Activated T-helper 9 cell treated with anti-CD3 and anti-CD28 coated beads, Interleukin-2, amount 50 U/mL, for 16 hours (primary cell): ENCODE measurements around the gene IFI27.

Experiments used
- DNase-seq: peaks from one replicate; pipeline ENCODE4 v3.0.0-alpha.2; 2020; ENCODE audit warnings: low read depth

IFI27 gene

DNA sequence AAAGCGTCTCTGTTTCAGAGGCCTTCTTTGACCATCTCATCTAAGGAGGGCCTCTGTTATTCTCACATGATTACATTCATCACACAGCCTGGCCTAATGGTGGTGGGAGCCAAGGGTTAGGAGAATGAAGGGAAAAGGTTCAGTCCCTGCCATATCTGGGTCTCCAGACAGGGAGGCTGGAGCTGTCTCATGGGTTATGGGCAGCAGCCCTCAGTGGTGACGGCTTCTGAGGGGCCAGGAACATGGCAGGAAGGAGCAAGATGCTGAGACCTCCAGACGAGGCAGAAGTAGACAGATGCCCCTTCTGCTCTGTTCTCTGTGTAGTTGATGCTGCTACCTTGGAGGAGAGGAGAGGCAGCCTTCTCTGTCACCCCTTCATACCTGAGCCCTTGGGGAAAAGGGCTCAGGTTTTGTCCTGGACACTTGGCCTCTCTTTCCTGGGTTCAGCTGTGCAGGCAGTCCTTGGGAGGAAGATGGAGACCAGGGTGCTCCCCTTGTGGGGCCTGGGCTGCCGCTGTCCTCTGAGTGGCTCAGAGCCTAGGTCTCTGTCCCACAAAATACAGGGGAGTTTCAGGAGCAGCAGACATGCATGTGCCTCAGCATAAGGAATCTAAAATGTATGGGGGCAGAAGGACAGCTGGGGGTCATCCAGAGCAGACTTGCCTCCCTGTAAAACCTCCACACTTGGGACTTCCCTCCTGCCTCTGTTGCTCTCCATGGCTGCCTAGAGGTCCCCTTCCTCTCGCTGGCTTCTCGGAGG, 15.3 kb downstream of the IFI27 start:
- DNase-seq = no peak

DNA sequence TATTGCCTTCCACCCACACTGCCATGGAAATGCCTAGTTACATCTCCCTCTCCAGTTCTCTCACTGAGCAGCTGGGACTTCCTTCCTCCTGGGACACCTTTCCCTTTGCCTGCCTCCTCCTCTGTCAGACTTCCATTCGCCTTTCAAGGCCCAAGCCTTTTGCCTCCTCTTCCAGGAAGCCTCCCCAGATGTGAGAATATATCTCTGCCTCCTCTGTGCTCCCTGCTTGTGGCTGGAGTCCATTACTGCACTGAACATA, 15.8 kb downstream of the IFI27 start:
- DNase-seq = no peak

DNA sequence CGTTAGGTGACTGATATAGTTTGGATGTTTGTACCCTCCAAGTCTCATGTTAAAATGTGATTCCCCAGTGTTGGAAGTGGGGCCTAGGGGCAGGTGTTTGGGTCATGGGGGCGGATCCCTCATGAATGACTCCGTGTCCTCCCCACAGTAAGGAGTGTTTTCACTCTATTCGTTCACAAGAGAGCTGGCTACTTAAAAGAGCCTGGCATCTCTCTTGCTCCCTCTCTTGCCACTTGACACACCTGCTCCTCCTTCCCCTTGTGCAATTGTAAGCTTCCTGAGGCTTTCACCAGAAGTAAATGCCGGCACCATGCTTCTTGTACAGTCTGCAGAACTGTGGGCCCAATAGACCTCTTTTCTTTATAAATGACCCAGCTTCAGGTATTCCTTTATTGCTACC, 16.3 kb downstream of the IFI27 start:
- no peak for DNase-seq

DNA sequence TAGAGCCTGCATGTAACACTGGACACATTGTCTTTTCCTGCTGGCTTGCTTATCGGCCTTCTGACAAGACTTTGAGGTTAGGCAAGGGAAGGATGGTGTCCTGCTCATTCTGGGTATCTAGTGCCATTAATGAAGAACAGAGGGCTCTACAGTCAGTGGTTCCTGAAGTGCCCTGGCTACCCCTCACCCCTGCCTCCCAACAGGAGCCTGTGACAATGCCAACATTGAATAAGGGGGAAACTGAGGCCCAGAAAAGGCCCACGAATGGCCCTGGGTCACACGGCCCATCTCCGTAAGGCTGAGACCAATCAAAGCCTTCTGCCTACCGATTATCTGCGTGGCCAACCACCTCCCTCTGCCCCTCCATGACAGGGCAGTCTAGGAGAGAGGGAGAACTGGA, 16.8 kb downstream of the IFI27 start:
- DNase-seq = no peak

DNA sequence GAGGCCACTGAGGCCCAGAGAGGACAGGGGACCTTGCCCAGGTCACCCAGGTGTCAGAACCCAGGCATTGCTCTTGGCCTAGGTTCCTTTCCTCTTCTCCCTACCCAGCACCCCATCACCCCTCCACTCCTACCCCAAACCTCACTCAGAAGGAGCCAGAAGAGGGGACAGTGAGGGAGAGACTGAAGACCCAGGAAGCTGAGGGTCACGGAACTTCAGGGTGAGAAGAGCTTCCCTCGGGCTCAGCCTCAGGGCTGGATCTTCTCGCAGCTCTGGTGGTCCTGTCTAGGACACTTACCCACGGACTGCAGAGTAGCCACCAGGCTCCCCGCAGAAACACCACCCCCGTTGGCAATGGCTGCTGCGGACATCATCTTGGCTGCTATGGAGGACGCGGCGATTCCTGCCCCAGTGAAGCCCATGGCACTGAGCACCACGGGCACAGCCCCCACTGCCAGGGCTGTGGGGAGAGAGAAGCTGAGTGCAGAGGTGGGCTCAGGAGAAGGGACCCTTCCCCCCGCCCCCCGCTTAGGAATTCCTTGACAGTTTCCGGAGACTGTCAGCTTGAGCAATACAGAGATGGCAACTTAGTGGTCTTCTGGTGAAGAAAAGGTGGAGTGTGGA, 17.8 kb downstream of the IFI27 start:
- DNase-seq = no peak

DNA sequence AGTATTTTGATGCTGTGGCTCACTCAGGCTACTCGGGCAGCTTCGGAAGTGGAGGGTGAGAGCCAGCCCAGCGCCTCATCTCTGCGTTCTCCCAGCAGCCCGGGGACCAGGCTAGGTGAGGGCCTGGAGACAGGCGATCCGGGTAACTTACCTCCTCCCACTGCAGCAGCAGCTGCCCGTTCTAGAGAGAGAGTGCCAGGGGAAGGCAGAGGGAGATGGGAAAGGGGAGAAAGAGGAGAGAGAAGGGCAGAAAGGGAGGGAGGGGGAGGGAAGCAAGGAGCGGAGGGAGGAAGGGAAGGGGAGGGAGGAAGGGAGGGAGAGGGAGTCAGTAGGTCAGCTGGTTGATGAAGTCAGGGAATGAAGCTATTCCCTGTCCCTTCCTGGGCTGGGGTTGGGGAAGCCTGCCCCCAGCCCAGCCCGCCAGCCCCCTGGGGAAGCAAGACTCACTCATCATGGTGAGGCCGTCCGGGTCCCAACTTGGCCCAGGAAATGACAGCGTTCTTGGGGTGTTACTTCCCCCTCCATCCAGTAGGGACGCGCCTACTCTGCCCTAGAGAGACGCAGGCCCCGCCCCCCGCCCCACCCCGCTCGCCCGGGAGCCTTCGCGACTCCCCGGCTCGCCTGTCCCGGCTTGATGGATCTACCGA, 18.7 kb downstream of the IFI27 start, which contains the start of gene IFI27L2:
TSS of gene IFI27L2 (minus strand) at position 494 of the 647 bp plus-strand sequence. CDS start at position 454, 40 bp downstream.
- DNase-seq = peak; percentile 46

DNA sequence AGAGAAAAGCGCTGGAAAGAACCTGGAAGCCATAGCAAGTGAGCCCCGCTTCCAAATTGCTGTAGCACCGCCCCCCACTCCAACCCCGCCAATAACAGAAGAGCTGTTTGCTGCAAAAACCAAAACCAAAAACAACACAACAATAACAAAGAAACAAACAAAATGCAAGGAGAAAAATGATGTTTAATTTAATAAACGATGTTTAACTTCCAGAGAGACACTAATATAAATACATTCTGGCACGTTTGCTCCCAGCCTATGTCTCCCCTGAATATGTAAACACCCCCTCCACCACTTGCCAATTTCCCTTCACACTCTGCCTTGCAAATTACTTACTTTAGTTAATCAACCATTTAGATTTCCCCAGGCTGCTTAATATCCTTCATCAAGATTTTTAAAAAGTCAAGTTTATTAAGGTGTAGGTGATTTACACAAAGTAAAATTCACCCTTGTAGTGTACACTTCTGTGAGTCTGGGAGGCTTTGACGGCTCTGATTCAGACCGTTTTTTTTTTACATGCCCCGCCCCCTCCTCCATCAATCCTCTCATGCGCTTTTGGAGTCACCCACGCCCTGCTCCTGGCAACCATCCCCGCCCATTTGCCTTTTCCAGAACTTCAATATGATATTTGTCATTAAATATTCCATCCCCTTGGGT, 19.4 kb downstream of the IFI27 start:
- DNase-seq = no peak

DNA sequence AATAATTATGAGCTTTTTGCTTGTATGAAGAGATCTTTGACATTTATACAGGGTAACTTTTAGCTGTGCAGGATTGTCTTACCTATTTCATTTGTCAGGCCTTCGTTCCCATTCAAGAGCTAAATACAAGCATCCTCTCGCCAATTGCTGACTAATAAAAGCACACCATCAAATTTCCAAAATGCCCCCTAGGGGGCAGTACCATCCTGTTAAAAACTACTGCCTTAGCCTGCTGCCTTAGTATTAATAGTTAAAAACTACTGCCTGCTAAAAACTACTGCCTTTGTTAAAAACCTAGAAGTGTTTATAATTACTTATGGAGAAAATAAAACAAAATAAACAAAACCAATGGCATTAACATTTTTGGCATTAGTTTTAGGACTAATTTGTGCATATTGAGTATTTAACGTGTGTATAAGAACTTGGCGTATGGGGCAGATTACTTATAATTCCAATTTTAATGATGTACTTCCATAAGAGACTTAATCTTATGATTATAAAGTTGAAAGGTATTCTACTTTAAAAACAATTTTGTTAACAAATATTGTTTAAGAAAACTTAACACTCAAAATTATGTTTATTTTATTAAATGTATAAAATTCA, 21.9 kb downstream of the IFI27 start:
- DNase-seq = peak; percentile 31

DNA sequence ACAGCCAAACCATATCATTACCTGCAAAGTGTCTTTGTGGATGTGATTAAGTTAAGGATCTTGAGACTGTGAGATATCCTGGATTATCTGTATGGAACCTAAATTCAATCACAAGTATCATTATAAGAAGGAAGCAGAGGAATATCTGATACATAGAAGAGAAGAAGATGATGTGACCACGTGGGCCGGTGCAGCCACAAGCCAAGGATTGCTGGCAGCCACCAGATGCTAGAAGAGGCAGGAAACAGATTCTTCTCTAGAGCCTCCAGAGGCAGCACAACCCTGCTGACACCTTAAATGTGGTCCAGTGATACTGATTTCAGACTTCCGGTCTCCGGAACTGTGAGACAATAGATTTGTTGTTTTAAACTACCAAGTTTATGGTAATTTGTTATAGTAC, 24.9 kb downstream of the IFI27 start:
- no peak for DNase-seq

DNA sequence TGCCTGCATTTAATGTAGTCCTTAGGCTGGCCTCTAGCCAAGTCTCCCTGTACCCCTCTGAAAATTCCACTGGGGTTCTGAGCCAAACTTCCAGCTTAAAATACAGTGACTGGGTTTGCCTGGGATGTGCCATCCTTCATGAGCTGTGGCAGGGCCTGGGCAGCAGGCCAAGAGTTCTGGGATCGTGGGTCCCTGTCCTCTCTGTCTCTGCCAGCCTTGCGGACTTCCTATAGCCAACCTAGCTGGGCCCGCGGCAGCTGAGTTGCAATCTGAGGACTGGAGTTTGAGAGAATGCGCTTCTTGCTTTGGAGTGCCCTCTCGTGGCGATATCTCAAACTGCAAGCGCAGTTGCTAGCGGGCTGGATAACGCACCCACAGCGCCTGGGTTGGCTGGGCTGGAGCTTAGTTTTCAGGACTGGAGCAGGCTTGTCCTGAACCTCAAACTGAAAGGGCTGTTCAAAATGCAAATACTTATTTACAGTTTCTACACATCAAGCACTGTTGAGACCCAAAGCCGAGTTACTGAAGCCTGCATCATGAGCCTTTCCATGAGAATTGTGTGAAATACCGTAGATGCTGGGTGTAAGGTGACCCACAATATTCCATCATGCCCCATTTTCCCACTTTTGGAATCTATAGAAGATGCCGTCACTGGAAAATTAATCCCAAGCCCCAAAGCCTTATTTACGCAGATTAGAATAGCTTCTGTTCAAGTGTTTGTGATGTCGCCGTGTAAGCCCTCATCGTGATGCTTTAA, 26.2 kb downstream of the IFI27 start:
- DNase-seq = peak; percentile 72

DNA sequence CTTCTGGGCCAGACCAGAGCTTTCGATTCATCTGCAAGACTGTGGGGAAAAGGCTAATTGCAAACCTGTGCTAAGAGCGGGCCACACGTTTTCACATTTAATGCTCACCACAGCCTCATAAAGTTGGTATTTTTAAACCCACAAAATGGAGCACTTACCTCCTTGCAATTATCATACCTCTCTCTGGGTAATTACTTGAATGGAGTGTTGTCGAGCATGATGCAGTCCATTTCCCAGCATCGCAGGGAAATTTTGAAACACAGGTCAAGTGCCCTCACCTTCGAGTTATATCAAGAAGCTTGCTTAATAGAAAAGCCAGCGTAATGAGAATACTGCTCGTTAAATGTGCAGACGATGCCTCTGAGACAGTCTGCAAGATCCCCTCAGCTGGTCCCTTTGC, 27.7 kb downstream of the IFI27 start:
- DNase-seq = no peak

DNA sequence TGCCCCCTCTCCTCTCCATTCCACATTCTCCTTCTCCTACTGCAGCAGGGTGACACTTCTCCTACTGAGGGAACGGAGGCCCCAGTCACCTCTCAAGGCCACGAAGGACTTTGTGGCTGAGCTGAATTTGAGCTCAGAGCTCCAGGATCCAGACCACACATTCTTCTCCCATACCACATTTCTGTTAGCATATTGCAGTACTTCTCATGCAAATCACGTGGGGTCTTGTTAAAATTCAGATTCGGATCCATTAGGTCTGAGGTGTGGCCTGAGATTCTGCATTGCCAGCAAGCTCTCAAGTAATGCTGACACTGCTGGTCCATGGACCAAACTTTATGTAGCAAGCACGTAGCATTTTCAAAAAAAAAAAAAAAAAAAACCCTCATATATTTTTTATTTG, 28.5 kb downstream of the IFI27 start:
- DNase-seq = no peak

DNA sequence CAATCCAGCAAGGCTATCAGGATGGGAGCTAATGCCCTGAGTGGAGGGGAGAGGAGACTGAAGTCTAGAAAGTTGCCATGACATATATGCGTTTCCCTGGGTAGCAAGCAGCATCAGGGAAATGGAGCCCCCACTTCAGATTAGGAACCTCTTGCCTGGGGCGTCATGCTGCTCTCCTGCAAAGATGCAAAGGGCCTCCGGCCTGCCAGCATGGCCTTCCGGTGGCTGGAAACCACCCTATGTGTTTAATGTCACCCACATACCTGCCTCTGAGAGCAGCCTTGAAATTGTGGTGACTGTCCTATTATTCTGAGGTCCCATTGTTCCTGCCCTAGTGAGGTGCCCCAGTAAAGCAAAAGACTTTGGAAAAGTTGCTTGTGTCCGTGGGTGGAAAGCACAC, 28.9 kb downstream of the IFI27 start:
- no peak for DNase-seq

DNA sequence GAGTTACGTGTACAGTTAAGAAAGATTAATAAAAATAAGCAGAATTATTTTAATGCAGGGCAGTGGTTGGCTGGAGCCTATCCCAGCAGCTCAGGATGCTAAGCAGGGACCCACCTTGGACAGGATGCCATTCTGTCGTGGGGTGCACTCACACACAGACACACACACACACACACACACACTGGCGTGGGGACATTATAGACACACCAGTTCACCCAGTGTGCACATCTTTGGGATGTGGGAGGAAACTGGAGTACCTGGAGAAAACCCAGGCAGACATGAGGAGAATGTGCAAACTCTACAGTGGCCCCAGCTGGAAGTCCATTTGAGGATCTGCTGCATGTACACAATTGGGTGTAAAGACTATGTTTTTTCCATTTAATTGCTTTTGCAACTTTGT, 31.7 kb downstream of the IFI27 start:
- DNase-seq = no peak

DNA sequence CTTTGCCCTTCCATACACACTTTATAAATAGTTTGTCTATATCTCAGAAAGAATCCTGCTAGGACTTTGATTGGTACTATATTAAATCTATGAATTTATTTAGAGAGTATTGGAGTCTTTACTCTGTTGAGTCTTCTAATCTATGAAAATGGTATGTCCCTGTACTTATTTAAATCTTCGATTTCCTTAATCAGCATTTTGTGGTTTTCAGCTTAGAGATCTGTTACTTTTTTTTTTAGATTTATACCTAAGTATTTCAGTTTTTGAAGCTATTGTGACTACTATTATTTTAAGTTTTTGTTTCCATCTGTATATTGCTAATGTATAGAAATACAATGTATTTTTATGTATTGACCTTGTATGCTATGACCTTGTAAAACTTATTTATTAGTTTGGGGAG, 32.3 kb downstream of the IFI27 start:
- no peak for DNase-seq

DNA sequence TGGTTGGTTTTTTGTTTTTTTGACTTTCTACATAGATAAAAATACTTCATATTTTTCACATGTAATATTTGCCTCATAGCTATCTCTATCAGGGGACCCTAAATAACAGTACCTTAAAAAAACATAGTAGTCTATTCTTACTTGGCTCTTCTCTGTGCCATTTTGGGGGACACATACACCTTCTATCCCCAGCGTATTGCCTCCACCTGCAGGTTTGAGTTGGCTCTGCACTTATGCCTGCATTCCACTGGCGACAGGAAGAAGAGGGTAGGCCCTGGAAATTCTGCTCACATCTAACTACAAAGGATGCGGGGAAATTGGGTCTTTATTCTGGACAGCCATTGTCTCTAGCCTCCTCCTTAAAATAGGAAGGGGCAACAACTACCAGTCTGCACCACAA, 32.7 kb downstream of the IFI27 start:
- DNase-seq = no peak

DNA sequence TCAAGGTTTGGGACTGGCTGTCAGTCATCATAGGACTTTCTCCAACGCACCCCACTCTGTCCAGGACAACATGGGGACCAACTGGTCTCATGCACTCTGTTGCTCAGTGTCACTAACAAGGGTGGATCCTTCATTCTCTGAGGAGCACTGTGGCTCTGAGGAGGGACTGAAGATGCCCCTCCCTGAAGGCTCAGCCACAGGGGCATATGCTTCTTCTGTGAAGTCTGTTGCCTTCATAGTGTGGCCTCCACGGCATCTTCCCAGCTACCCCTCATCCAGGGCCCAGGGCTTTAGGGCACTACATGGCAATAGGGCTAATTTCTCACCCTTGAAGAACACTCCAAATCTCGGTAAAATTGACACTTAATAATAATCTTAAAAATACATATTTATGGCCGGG, 33.2 kb downstream of the IFI27 start:
- DNase-seq = no peak

DNA sequence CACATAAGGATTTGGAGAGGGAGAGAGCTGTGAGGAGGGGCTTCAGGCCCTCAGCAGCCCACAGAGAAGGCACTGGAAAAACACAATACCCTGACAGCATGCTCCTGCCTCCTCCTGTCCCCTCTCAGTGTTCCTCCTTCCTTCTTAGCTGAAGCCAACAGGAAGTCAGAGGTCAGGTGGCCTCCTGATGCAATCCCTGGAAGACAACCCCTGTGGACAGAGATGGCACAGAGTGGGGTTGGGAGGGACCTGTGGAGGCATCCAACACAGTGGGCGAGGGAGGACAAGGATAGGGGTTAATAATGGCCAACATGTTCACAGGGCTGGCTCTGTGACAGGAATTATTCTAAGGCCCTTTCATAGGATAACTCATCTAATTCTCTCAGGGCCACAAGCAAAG, 34.2 kb downstream of the IFI27 start:
- no peak for DNase-seq

DNA sequence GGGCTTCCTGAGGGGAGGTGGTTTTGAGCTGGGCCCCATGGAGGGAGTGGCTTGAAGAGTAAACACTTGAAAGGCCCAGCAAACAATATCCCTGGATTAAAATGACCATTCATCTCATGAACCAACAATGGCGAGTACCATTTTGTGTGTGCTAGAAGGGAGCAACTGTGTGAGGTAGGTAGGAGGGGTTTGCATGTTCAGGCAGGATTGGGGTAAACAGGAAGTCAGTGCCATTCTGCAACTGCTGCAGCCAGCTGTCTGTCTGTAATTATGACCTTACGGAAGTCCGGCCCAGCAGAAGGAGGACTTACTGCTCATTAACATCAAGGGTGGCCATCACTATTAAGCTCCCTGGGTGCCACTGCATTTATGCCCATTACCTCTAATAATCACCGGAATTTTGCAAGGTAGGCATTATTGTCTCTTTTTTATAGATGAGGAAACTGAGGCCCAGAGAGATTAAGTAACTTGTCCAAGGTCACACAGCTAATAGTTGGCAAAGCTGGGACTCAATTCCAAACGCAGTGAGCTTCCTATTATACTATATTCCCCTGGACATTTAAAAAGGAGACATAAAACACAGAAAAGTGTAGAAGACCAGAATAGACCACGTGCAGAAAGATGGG, 35.5 kb downstream of the IFI27 start:
- no peak for DNase-seq

DNA sequence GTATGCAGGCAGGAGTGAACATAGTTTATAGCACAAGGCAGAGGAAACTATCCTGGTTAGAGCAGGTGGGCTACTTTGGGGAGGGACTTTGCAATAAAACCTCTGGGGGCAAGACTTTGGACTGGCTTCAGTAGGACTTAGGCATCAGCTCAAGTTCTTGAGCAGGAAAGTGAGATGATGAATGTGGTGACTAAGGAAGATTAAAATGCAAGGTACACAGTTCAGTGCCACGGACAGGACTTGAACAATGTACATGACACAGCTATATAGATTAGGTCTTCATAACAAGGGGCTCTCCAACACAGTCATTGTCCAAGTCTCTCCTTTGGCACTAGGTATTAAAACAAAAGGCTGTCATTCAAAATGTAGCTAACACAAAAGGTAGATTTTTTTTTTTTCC, 42.1 kb downstream of the IFI27 start:
- DNase-seq = no peak

DNA sequence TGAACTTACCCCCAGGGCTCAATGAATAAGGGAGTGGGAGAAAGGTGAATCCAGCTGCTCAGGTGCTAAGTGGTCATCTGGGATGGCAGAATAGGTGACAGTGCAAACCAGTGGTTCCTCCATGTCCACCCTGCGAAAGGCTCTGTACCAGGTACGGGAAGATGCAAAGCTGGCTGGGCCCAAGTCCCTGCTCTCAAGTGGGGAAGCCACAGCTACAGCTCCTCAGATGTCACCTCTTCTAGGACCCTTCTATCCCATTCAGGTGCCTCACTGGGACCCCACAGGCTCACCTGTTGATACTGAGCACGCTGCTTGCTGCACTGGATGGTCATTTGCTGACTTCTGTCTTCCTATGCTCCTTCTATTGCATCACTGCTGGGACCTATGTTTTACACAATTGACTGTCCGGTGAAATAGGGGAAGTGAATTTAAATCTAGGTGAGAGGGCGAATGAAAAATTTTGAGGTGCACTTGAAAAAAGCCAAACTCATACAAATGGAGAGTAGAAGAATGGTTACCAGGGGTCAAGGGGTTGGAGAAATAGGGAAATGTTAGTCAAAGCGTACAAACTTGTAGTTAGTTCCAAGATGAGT, 43.3 kb downstream of the IFI27 start:
- DNase-seq = no peak
